ENCODE data around the gene SEMA6B. TPM values are rescaled to one million over a fixed set of nuclear protein-coding genes. Genes with fewer than 3 reads are reported as not detected.
A peak's percentile ranks its signal among the peaks of the same experiment; 100 is the strongest.

Gene SEMA6B
- total RNA-seq, 6 donors from 2014 or later, result 3.4 to 33.1 (median 7.6) TPM

DNA sequence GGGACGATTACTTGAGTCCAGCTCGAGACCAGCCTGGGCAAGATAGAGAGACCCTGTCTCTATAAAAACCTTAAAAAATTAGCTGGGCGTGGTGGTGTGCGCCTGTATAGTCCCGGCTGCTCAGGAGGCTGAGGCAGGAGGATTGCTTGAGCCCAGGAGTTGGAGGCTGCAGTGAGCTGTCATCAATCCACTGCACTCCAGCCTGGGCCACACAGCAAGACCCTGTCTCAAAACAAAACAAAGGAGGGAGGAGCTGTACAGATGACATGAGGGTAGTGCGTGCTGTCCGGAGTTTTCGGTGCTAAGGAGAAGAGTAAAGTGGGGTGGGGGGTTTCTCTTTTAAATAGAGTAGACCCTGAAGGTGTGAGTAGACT, 64.8 kb downstream of the SEMA6B start:
- DNase-seq (no peak), ATAC-seq (ENCODE audit: low FRiP score in 2 of 2) (no peak)
- Histone ChIP-seq H3K36me3 (peaks cover 33 to 91% (median 75%) of the 10 kb centered on the region in 4 donors), H3K4me1 (no peaks in the 10 kb centered on the region), H3K9me3 (no peaks in the 10 kb centered on the region), H3K27ac (no peak overlapping the region), H3K27me3 (no peaks in the 10 kb centered on the region), H3K4me3 (no peak overlapping the region)
- TF ChIP-seq POLR2AphosphoS5 (IDR thresholded peaks at IDR 0.05), result no peak
- TF ChIP-seq EP300 (IDR thresholded peaks at IDR 0.05), result no peak
- WGBS, 2 donors, result 94 to 96% methylated on average over 8 of the region's 8 CpGs

DNA sequence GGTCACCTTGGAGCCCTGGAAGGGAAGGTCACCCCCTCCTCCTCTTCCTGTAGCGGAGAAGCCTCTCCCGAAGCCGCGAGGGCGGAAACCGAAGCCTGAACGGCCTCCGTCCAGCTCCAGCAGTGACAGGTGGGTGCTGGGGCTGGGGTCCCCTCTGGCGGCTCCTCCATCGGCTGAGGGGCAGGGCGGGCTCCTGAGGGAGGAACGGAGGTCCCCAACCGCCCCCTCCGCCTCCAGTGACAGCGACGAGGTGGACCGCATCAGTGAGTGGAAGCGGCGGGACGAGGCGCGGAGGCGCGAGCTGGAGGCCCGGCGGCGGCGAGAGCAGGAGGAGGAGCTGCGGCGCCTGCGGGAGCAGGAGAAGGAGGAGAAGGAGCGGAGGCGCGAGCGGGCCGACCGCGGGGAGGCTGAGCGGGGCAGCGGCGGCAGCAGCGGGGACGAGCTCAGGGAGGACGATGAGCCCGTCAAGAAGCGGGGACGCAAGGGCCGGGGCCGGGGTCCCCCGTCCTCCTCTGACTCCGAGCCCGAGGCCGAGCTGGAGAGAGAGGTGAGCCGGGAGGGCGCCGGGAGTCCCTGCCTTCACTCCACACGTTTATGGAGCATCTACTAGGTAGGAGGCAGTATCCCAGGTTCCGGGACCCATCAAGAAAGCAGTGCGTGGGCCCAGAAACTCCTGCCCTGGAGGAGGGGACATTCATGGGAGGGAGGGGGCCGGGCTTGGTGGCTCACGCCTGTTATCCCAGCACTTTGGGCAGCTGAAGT, 65.4 kb downstream of the SEMA6B start:
- no peaks in the 10 kb centered on the region for H3K9me3 ChIP-seq
- H3K27me3 ChIP-seq, result no peaks in the 10 kb centered on the region
- no peak for TF ChIP-seq POLR2AphosphoS5 (IDR thresholded peaks at IDR 0.05)
- TF ChIP-seq CTCF (IDR thresholded peaks at IDR 0.05), result no peak
- TF ChIP-seq POLR2A (IDR thresholded peaks at IDR 0.05), result no peak
- TF ChIP-seq EP300 (IDR thresholded peaks at IDR 0.05), result no peak
- H3K4me1 ChIP-seq, result no peaks in the 10 kb centered on the region
- 97 to 98% methylated on average over 53 to 60 of the region's 61 CpGs for WGBS, 2 donors
- DNase-seq, result peak in 1 of 2 donors; percentile 83
- ATAC-seq (ENCODE audit: low FRiP score in 2 of 2), result no peak
- no peak overlapping the region for H3K27ac ChIP-seq
- no peak overlapping the region for H3K4me3 ChIP-seq
- peaks cover 33 to 91% (median 75%) of the 10 kb centered on the region in 4 donors for H3K36me3 ChIP-seq

GRCh38 chr19:4493104-4493928, 66.2 kb downstream of the SEMA6B start:
- DNase-seq (peak in 1 of 2 donors; percentile 77), ATAC-seq (ENCODE audit: low FRiP score in 2 of 2) (no peak)
- Histone ChIP-seq H3K9me3 (no peaks in the 10 kb centered on the region), H3K36me3 (peaks cover 32 to 91% (median 74%) of the 10 kb centered on the region in 4 donors), H3K4me3 (no peak overlapping the region), H3K4me1 (no peaks in the 10 kb centered on the region), H3K27ac (no peak overlapping the region), H3K27me3 (no peaks in the 10 kb centered on the region)
- 94 to 95% methylated on average over 31 to 41 of the region's 41 CpGs for WGBS, 2 donors
- TF ChIP-seq POLR2A (IDR thresholded peaks at IDR 0.05) (no peak), EP300 (IDR thresholded peaks at IDR 0.05) (no peak), CTCF (IDR thresholded peaks at IDR 0.05) (no peak), POLR2AphosphoS5 (IDR thresholded peaks at IDR 0.05) (no peak)

Other genes with a start within 250 kb of the SEMA6B start
- gene STAP2, start 220.9 kb downstream of the SEMA6B start, total RNA-seq, result 10 to 100 TPM; 11.2 to 39.8 (median 14.7) TPM
- gene MPND, start 216.1 kb downstream of the SEMA6B start, total RNA-seq, result 10 to 100 TPM in 4 of 6 donors, 1 to 10 TPM in 2; 7.7 to 37.1 (median 15.6) TPM
- 10 to 100 TPM; 27.4 to 60.1 (median 53.8) TPM for gene SH3GL1, start 159.1 kb downstream of the SEMA6B start, total RNA-seq
- 10 to 100 TPM in 3 of 6 donors, 1 to 10 TPM in 3; 3.3 to 16.8 (median 10.1) TPM for gene CHAF1A, start 157.0 kb downstream of the SEMA6B start, total RNA-seq
- 100 to 1,000 TPM in 4 of 6 donors, 10 to 100 TPM in 2; 48.1 to 186 (median 111) TPM for gene UBXN6, start 101.9 kb downstream of the SEMA6B start, total RNA-seq
- gene HDGFL2, start 87.4 kb downstream of the SEMA6B start, total RNA-seq, result 10 to 100 TPM; 23.9 to 71.2 (median 37.6) TPM
- gene PLIN4, start 41.2 kb downstream of the SEMA6B start, total RNA-seq, result 10 to 100 TPM in 1 of 6 donors, 1 to 10 TPM in 5; 1.8 to 11.5 (median 3.8) TPM
- gene PLIN5, start 24.5 kb downstream of the SEMA6B start, total RNA-seq, result 10 to 100 TPM; 13.5 to 97.4 (median 23.0) TPM
- gene LRG1, start 19.6 kb downstream of the SEMA6B start, total RNA-seq, result 10 to 100 TPM in 4 of 6 donors, 1 to 10 TPM in 2; 7.3 to 19.9 (median 12.2) TPM
- 10 to 100 TPM in 3 of 6 donors, 1 to 10 TPM in 3; 4.4 to 17.5 (median 11.4) TPM for gene TNFAIP8L1, start 79.8 kb upstream of the SEMA6B start, total RNA-seq
- gene MYDGF, start 110.7 kb upstream of the SEMA6B start, total RNA-seq, result 100 to 1,000 TPM in 1 of 6 donors, 10 to 100 TPM in 4, 1 to 10 TPM in 1; 6.3 to 121 (median 67.1) TPM
- gene DPP9, start 164.2 kb upstream of the SEMA6B start, total RNA-seq, result 100 to 1,000 TPM in 2 of 6 donors, 10 to 100 TPM in 4; 55.1 to 255 (median 89.0) TPM
- 10 to 100 TPM; 15.6 to 22.2 (median 16.0) TPM for gene FEM1A, start 232.1 kb upstream of the SEMA6B start, total RNA-seq